AG09309 (cell line): Measurements from ENCODE around the gene LRRC8B.

Source experiments
- DNase-seq: peaks from one replicate; pipeline ENCODE4 v3.0.0-alpha.2; 2010; ENCODE audit warnings: low read depth
- H3K4me3 ChIP-seq: 2 replicates; pipeline ENCODE4 v1.5.1; 2011; ENCODE audit warnings: mild to moderate bottlenecking, low read depth, low read length, moderate library complexity; ENCODE audit not compliant: control insufficient read depth
- TF ChIP-seq, protein P1 (sequence below): IDR thresholded peaks from 2 replicates; pipeline ENCODE4 v1.5.1; 2011; ENCODE audit warnings: mild to moderate bottlenecking, low read depth, low read length, inconsistent platforms; ENCODE audit not compliant: insufficient read depth, control insufficient read depth; ENCODE audit errors: missing control alignments

The LRRC8B gene

GRCh38 chr1:89630048-89630447 lies 105.4 kb downstream of the LRRC8B start:
- no peak for DNase-seq
- TF ChIP-seq, protein P1, sequence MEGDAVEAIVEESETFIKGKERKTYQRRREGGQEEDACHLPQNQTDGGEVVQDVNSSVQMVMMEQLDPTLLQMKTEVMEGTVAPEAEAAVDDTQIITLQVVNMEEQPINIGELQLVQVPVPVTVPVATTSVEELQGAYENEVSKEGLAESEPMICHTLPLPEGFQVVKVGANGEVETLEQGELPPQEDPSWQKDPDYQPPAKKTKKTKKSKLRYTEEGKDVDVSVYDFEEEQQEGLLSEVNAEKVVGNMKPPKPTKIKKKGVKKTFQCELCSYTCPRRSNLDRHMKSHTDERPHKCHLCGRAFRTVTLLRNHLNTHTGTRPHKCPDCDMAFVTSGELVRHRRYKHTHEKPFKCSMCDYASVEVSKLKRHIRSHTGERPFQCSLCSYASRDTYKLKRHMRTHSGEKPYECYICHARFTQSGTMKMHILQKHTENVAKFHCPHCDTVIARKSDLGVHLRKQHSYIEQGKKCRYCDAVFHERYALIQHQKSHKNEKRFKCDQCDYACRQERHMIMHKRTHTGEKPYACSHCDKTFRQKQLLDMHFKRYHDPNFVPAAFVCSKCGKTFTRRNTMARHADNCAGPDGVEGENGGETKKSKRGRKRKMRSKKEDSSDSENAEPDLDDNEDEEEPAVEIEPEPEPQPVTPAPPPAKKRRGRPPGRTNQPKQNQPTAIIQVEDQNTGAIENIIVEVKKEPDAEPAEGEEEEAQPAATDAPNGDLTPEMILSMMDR = no peak
- no peak overlapping the region for H3K4me3 ChIP-seq

DNA sequence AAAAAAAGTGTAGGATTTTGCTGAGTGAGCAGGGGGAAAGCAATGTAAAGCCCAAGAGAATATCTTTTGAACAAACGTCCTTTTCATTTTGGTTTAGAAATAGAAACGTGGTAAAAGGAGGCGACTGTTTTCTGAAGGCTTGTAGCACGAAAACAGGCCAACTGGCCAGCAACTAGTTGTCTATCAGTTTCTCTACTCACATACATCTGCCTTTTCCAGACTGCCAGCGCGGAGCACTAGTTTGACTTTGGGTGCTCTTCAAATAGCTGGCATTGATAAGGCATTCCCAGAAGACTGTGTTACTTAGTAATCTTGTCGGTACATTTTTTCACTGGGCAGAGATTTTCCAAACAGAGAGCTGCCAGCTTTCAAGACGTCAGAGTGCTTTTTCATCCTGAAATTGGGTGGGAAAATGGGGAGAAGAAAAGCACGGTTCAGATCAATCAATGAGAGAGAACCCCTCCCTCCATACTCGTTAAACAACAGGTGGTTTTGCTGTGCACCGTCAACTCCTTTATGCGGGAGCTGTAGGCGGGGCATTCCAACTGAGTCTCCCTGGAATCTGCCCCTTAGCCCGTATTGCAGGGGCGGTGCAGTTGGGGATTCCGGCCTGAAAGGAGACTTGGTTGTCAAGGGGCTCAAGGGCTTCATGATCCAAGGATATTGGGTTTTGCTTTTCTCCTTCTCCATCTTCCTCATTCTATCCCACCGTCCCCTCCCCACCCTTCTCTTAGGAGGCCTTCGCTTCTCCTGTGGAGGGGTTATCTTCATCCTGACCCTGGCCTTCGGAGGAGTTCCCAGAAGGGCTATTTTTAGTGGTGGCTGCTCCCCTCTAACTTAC lies 107.4 kb downstream of the LRRC8B start:
- H3K4me3 ChIP-seq = peak overlapping the region; percentile 85
- TF ChIP-seq, protein P1 = no peak
- DNase-seq = no peak

GRCh38 chr1:89632657-89633247 lies 108.1 kb downstream of the LRRC8B start, which contains the start of gene LRRC8C:
LRRC8C (plus strand) TSS chr1:89633120; CDS start chr1:89686474, 53,354 bp downstream.
- peak within 1 kb of the TSS; percentile 85 for H3K4me3 ChIP-seq
- TF ChIP-seq, protein P1 = peak; percentile 27
- no peak for DNase-seq

- TF ChIP-seq, protein P1 = no peak
- no peak for DNase-seq
These were observed 108.7 kb downstream of the LRRC8B start for GRCh38 chr1:89633248-89633799.

DNA sequence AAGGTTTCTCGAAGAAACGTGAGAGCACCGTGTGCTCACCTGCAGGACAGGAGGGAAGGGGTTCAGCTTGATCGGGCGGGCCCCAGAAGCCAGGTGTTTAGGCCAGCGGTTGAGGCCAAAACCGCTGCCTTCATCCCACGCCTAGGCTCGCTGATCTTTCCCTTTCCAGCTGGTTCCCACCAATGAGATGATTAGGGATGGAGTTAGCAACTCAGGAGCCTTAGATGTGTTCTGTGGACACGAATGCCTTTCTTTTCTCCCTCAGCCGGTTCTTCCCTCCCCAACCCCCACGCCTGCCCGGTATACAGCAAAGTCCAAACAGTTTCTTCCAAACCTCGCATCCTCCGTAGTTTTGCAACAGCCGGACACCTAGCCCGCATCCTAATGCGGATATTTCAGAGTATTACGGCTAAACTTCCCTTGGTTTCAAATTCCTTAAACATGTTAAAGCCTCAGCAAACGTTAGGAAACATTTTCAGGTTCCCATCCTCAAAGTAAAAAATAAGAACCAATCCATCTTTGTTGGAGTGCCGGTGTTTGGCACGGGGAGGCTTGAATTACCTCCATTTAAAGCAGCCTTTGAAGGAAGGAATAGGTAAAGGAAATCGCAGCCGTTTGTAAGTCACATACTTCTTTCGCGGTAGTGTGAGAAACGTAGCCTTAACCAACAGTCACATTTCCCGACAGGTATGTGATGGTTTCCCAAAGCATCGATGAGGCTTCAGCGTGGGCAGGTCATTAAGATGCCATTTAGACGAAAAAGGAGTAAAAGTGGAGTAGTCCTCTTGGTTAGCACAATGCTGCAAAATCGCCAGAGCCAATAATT lies 109.4 kb downstream of the LRRC8B start:
- TF ChIP-seq, protein P1 = no peak
- peak overlapping the region; percentile 85 for H3K4me3 ChIP-seq
- DNase-seq = no peak

More at GRCh38 chr1:89633248-89633799, 108.7 kb downstream of the LRRC8B start:
- H3K4me3 ChIP-seq = peak overlapping the region; percentile 85
